Keratinocyte (primary cell): Measurements from ENCODE around the gene ITGB2. TPM values are rescaled to one million over a fixed set of nuclear protein-coding genes. Genes with fewer than 3 reads are reported as not detected.

Source experiments
- DNase-seq: peaks from one replicate; pipeline ENCODE4 v3.0.0-alpha.2; 2011; ENCODE audit warnings: low read depth, missing footprints, low spot score
- FAIRE-seq: peaks from 2 replicates; lab custom pipeline; 2011; peaks lifted over from hg19 to GRCh38; lab: Jason Lieb, UNC
- H2AFZ ChIP-seq: 2 replicates; pipeline ENCODE4 v1.6.0; 2012; ENCODE audit warnings: low read length, control low read depth, inconsistent platforms; ENCODE audit not compliant: control insufficient read depth
- H3K27ac ChIP-seq: 2 replicates; pipeline ENCODE4 v1.5.1; 2011; ENCODE audit warnings: low read length; ENCODE audit not compliant: control insufficient read depth, insufficient read depth
- H3K27me3 ChIP-seq: 3 replicates; pipeline ENCODE4 v1.6.0; 2011; ENCODE audit warnings: low read length; ENCODE audit not compliant: control insufficient read depth, insufficient read depth; ENCODE audit errors: extremely low read depth
- H3K36me3 ChIP-seq, 2 experiments: 2 replicates in 1 of 2; 3 replicates in 1 of 2; pipeline ENCODE4 v1.5.1; 2011; ENCODE audit warnings: low read length in 2 of 2, mild to moderate bottlenecking in 1 of 2; ENCODE audit not compliant: control insufficient read depth in 2 of 2, insufficient read depth in 2 of 2; ENCODE audit errors: extremely low read depth in 1 of 2
- H3K4me1 ChIP-seq: 3 replicates; pipeline ENCODE4 v1.5.1; 2011; ENCODE audit warnings: low read length; ENCODE audit not compliant: control insufficient read depth, insufficient read depth; ENCODE audit errors: extremely low read depth
- H3K4me2 ChIP-seq: 3 replicates; pipeline ENCODE4 v1.6.0; 2011; ENCODE audit warnings: low read depth, low read length; ENCODE audit not compliant: control insufficient read depth, insufficient read depth; ENCODE audit errors: extremely low read depth
- H3K4me3 ChIP-seq, 3 experiments: fragments of 200-600 bp in 1 of 3; sonication (generic) in 1 of 3; 2 replicates in 2 of 3; 3 replicates in 1 of 3; pipeline ENCODE4 v1.5.1; 2011 to 2016; ENCODE audit warnings: low read length in 3 of 3, mild to moderate bottlenecking in 3 of 3, control low read depth in 2 of 3, inconsistent platforms in 1 of 3, low read depth in 1 of 3, mixed read lengths in 1 of 3, mixed run types in 1 of 3, moderate library complexity in 1 of 3; ENCODE audit not compliant: control insufficient read depth in 2 of 3, insufficient read depth in 2 of 3; ENCODE audit errors: extremely low read depth in 1 of 3
- H3K79me2 ChIP-seq: 2 replicates; pipeline ENCODE4 v1.6.0; 2012; ENCODE audit warnings: low read length; ENCODE audit not compliant: control insufficient read depth, insufficient read depth
- H3K9ac ChIP-seq: 3 replicates; pipeline ENCODE4 v1.6.0; 2011; ENCODE audit warnings: low read length; ENCODE audit not compliant: control insufficient read depth, insufficient read depth; ENCODE audit errors: extremely low read depth
- H3K9me1 ChIP-seq: 3 replicates; pipeline ENCODE4 v1.6.0; 2011; ENCODE audit warnings: low read length; ENCODE audit not compliant: control insufficient read depth, insufficient read depth; ENCODE audit errors: extremely low read depth
- H3K9me3 ChIP-seq: 2 replicates; pipeline ENCODE4 v1.5.1; 2012; ENCODE audit warnings: low read depth, low read length; ENCODE audit not compliant: control insufficient read depth
- H4K20me1 ChIP-seq: 3 replicates; pipeline ENCODE4 v1.6.0; 2011; ENCODE audit warnings: low read length; ENCODE audit not compliant: control insufficient read depth, insufficient read depth; ENCODE audit errors: extremely low read depth
- CTCF ChIP-seq, 3 experiments: IDR thresholded peaks in 1 of 3; conservative IDR thresholded peaks in 1 of 3; optimal IDR thresholded peaks in 1 of 3; 2 replicates in 2 of 3; 3 replicates in 1 of 3; pipeline versions ENCODE3 to v1.5.1; 2011; ENCODE audit warnings: low read length in 3 of 3, mild to moderate bottlenecking in 3 of 3, moderate library complexity in 2 of 3, control low read depth in 1 of 3, inconsistent platforms in 1 of 3; ENCODE audit not compliant: insufficient read depth in 2 of 3; ENCODE audit errors: extremely low read depth in 1 of 3
- EZH2 ChIP-seq: IDR thresholded peaks from one replicate; pipeline ENCODE4 v1.6.1; 2012; ENCODE audit warnings: inconsistent platforms, mild to moderate bottlenecking, low read length, moderate library complexity
- dilution Hi-C: fragments of 300-500 bp; cut with MboI; formaldehyde crosslinking; loops from one replicate; pipeline ENCODE4 v1.7.0; 2020; ENCODE audit warnings: low sequenced_read_pairs; ENCODE audit not compliant: extremely low pct_ligation_motif_present
- polyA plus RNA-seq, 5 experiments: library from polyadenylated mRNA; depleted of rRNA in 3 of 5; stranded (reverse) in 3 of 5; stranded (forward) in 1 of 5; unstranded in 1 of 5; fragments of >200 nt; gene quantifications; 1 replicate in 1 of 5; 2 replicates in 3 of 5; 3 replicates in 1 of 5; pipeline versions ENCODE4 v1.2.1 to v1.2.3, GENCODE V29; 2011 to 2012; ENCODE audit warnings: missing spikeins in 2 of 5, low read depth in 1 of 5, low replicate concordance in 1 of 5

The ITGB2 gene
- polyA plus RNA-seq, 1 donor (not counting 4 experiments of a cell fraction or from before 2014, with no cell fraction given), result 0.55 TPM

- H2AFZ ChIP-seq, result no peak overlapping the region
- FAIRE-seq, result no peak
Observed at GRCh38 chr21:44872649-44873355, 47.9 kb downstream of the ITGB2 start.

GRCh38 chr21:44872323-44872648 is 48.4 kb downstream of the ITGB2 start:
- no peak overlapping the region for H2AFZ ChIP-seq
- peaks cover 11% of the 10 kb centered on the region for H3K9me1 ChIP-seq
- H3K9ac ChIP-seq, result peak overlapping the region; percentile 80
- peak overlapping the region; percentile 62 for H3K27ac ChIP-seq
- H3K9me3 ChIP-seq, result no peaks in the 10 kb centered on the region
- H3K4me2 ChIP-seq, result peak overlapping the region; percentile 84
- H3K36me3 ChIP-seq, result peaks cover 0 to 2% of the 10 kb centered on the region in 2 experiments
- peaks cover 46% of the 10 kb centered on the region for H3K4me1 ChIP-seq
- TF ChIP-seq EZH2 (no peak), CTCF (optimal IDR thresholded peaks at IDR 0.05 in 1 of 3, IDR thresholded peaks at IDR 0.05 in 1 of 3, conservative IDR thresholded peaks at IDR 0.05 in 1 of 3; ENCODE audit: extremely low read depth in 1 of 3, insufficient read depth in 2 of 3, low read length in 3 of 3) (peak in 1 of 3 experiments; percentile 15)
- no peak for FAIRE-seq
- H3K4me3 ChIP-seq, result peak overlapping the region; percentile 82 to 92 (median 85)
- H3K27me3 ChIP-seq, result no peaks in the 10 kb centered on the region
- peaks cover 61% of the 10 kb centered on the region for H3K79me2 ChIP-seq
- no peak for DNase-seq
- dilution Hi-C loops, result no loop called here
- peaks cover 44% of the 10 kb centered on the region for H4K20me1 ChIP-seq

More at GRCh38 chr21:44872649-44873355, 47.9 kb downstream of the ITGB2 start:
- Histone ChIP-seq H3K9ac (peak overlapping the region; percentile 80), H4K20me1 (peaks cover 40% of the 10 kb centered on the region), H3K27ac (peak overlapping the region; percentile 62), H3K79me2 (peaks cover 55% of the 10 kb centered on the region), H3K4me1 (peaks cover 46% of the 10 kb centered on the region), H3K9me3 (no peaks in the 10 kb centered on the region), H3K4me2 (peak overlapping the region; percentile 84), H3K9me1 (peaks cover 9% of the 10 kb centered on the region), H3K27me3 (no peaks in the 10 kb centered on the region), H3K36me3 (peaks cover 0 to 2% of the 10 kb centered on the region in 2 experiments), H3K4me3 (peak overlapping the region; percentile 82 to 92 (median 85))
- no peak for TF ChIP-seq EZH2
- no peak for TF ChIP-seq CTCF (optimal IDR thresholded peaks at IDR 0.05 in 1 of 3, IDR thresholded peaks at IDR 0.05 in 1 of 3, conservative IDR thresholded peaks at IDR 0.05 in 1 of 3; ENCODE audit: extremely low read depth in 1 of 3, insufficient read depth in 2 of 3, low read length in 3 of 3)
- dilution Hi-C loops, result no loop called here
- DNase-seq, result no peak
